ENCODE measurements around the gene ALDH1L1. TPM values are rescaled to one million over a fixed set of nuclear protein-coding genes. Genes with fewer than 3 reads are reported as not detected.

The ALDH1L1 gene
- total RNA-seq, 2 donors from 2014 or later: 0.21 to 0.48 TPM

DNA sequence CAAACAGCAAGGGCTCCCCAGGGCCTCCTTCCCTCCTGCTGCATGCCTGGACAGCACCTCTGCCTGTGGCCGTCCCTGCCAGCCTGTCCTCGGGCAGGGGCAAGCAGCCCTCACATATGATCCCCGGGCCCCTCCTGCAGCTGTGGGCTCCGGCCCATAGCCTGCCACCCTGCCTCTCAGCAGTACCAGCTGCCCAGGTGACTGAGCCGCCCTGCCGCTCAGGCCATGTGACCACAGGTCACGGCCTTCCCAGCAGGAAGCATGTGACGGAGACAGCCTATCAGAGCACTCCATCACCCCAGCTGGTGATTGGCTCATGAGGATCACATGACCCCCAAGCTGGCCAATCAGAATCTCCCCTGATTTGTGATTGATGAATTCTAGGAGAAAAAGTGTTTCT is 23.9 kb downstream of the ALDH1L1 start:
- DNase-seq: no peak
- H3K27ac Mint-ChIP-seq: no peak overlapping the region
- ATAC-seq (replicated peaks in 1 of 2): no peak
- H3K4me3 Mint-ChIP-seq: no peak overlapping the region
- H3K9me3 Mint-ChIP-seq: no peaks in the 10 kb centered on the region
- H3K36me3 Mint-ChIP-seq (ENCODE audit: insufficient read depth in 2 of 2): no peaks in the 10 kb centered on the region
- no peaks in the 10 kb centered on the region for H3K4me1 Mint-ChIP-seq (ENCODE audit: low read depth)
- H3K27me3 Mint-ChIP-seq (ENCODE audit: low read depth): no peaks in the 10 kb centered on the region

DNA sequence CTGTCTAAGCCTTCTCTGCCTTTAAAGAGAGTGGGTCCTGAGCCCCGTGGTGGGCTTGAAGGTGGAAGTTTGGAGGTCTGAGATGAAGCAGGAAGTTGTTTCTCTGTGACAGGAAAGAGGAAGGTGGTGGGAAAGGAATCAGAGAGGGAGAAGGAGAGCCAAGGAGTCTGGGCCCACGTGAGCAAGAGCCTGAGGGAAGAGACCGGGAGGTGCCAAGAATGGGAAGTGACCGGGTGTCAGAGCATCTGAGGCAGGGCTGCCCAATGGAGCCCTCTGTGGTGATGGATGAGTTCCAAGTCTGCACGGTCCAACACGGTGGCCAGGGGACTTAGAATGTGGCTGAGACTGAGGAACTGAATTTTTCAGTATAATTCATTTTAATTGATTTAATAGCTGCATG is 24.6 kb downstream of the ALDH1L1 start:
- no peaks in the 10 kb centered on the region for H3K9me3 Mint-ChIP-seq
- no peaks in the 10 kb centered on the region for H3K36me3 Mint-ChIP-seq (ENCODE audit: insufficient read depth in 2 of 2)
- ATAC-seq (replicated peaks in 1 of 2): no peak
- H3K4me3 Mint-ChIP-seq: no peak overlapping the region
- H3K27ac Mint-ChIP-seq: no peak overlapping the region
- no peaks in the 10 kb centered on the region for H3K4me1 Mint-ChIP-seq (ENCODE audit: low read depth)
- no peak for DNase-seq
- no peaks in the 10 kb centered on the region for H3K27me3 Mint-ChIP-seq (ENCODE audit: low read depth)

DNA sequence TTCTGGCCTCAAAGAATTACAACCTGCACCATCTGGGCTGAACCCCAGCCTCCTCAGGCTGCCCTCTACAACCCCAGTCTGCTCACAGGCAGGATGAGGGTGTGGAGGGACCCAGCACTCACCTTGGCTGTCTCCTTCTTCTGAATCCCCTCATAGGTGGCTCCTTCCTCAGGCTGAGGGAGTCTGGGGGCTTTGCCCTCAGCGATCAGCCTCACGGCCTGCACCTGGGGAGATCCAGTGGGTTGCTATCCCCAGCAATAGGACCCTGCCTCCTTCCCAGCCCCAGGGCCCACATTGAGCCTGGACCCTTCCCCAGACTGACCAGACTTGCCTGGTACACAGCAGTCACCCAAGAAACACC is 25.1 kb downstream of the ALDH1L1 start:
- no peak for ATAC-seq (replicated peaks in 1 of 2)
- Mint-ChIP-seq H3K27ac (no peak overlapping the region), H3K27me3 (ENCODE audit: low read depth) (no peaks in the 10 kb centered on the region), H3K36me3 (ENCODE audit: insufficient read depth in 2 of 2) (no peaks in the 10 kb centered on the region), H3K9me3 (no peaks in the 10 kb centered on the region), H3K4me1 (ENCODE audit: low read depth) (no peaks in the 10 kb centered on the region), H3K4me3 (no peak overlapping the region)
- DNase-seq: no peak

DNA sequence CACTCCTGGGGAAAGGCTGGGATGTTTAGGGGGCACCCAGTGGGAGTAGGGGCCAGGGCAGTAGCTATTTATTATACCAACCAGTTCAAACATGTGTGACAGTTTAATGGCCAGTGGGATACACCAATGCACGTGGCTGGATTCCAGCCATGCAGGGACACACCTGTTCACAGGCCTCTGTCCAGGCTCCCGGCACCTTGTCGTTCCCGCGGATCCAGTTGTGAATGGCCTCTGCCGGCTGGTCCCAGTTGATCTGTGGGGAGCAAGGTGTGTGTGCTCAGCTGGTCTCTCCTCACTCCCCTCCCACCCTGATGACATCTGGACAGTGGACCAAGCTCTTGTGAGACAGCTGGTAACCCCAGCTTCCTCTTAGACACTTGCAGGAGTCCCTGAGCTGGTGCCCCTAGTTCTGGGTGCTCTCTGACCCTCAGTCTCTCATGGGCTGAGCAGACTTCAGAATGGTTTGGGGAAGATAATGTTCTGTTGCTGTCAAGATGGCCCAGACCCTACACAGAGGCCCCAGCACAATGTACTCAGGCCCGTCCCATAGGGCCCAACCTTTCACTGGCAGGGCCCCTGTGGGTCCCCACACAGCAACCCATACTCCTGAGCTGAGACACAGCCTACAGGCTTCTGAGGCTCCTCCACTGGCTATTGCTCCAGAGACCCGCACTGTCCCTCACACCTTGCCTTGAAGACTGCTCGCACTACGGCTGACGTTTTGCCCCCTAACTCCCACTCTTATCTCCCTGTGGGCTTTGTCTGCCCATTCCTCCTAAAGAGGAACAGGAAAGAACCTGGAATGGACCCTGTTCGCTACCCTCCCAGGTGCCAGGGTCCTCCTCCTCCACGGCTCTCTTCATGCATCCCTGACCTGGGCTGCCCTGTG is 25.8 kb downstream of the ALDH1L1 start:
- no peak overlapping the region for H3K27ac Mint-ChIP-seq
- no peaks in the 10 kb centered on the region for H3K27me3 Mint-ChIP-seq (ENCODE audit: low read depth)
- no peak for DNase-seq
- ATAC-seq (replicated peaks in 1 of 2): peak in 1 of 2 donors; percentile 11
- H3K36me3 Mint-ChIP-seq (ENCODE audit: insufficient read depth in 2 of 2): no peaks in the 10 kb centered on the region
- H3K9me3 Mint-ChIP-seq: no peaks in the 10 kb centered on the region
- no peak overlapping the region for H3K4me3 Mint-ChIP-seq
- no peaks in the 10 kb centered on the region for H3K4me1 Mint-ChIP-seq (ENCODE audit: low read depth)

DNA sequence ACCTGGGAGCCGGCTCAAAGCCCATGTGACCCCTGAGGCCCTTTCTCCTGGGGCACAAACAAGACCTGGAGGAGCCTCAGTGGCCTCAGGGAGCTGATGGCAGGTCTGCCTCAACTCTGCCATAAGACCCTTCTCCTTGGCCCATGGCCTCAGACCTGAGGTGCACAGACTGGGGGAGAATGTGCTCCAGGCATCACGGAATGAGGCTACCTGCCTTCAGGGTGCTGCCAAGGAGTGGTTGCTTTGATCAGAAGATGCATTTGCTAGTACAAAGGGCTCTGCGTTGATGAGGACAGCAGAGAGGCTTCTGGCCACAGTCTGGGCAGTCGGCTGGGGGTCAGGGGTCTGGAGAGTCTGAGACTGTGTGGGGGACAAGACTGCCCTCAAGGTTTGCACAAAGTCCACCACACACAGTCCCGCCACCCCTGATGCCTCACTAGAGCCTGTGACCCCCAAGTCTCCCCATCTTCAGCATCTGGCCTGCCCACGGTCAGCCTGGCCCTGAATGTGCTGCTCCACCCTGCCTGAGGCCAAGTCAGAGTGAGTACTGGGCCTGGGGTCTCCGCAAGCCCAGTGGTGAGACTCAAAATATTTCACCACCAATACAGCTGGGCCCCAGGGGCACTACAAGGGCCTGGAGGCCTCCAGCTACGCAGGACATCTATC is 26.6 kb downstream of the ALDH1L1 start:
- no peak overlapping the region for H3K27ac Mint-ChIP-seq
- no peak overlapping the region for H3K4me3 Mint-ChIP-seq
- H3K9me3 Mint-ChIP-seq: no peaks in the 10 kb centered on the region
- ATAC-seq (replicated peaks in 1 of 2) (no peak), DNase-seq (no peak)
- no peaks in the 10 kb centered on the region for H3K27me3 Mint-ChIP-seq (ENCODE audit: low read depth)
- H3K36me3 Mint-ChIP-seq (ENCODE audit: insufficient read depth in 2 of 2): no peaks in the 10 kb centered on the region
- no peaks in the 10 kb centered on the region for H3K4me1 Mint-ChIP-seq (ENCODE audit: low read depth)

DNA sequence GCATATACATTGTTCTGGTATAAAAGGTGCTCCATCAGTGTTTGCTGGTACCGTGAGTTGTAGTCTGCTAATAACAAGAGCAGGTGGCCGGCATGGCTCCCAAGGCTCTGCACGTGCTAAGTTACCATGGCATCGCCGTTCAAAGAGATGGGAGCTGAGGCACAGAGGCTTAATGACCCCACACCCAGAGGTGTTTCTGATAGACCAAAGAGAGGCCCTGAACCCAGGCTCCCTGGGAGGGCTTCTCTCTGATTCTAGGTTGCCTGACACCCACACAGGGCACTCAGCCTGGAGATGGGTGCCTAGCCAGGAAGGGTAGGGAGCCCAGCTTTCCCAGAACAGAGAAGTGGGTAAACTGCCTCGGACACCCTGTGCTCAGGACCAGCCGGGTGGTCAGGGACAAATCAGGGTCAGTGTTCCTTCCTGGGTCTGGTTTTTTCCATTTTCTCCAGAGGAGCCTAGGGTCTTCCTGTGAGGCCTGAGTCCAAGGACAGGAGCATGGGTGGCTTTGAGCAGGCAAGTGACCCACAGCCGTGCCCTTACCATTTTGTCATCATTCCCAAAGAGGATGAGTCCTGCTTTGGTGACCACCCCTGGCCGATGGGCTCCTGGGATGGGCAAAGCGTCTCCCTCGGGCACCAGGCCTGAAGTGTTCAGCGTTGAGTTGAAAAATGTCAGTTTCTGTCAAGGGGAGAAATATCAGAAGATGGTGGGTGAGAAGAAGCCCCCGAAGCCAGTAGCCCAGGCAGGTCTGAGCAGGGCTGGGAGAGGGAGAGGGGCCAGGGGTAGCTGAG is 27.3 kb downstream of the ALDH1L1 start:
- H3K36me3 Mint-ChIP-seq (ENCODE audit: insufficient read depth in 2 of 2): no peaks in the 10 kb centered on the region
- H3K4me3 Mint-ChIP-seq: no peak overlapping the region
- H3K9me3 Mint-ChIP-seq: no peaks in the 10 kb centered on the region
- no peak for DNase-seq
- no peaks in the 10 kb centered on the region for H3K4me1 Mint-ChIP-seq (ENCODE audit: low read depth)
- no peak for ATAC-seq (replicated peaks in 1 of 2)
- no peak overlapping the region for H3K27ac Mint-ChIP-seq
- H3K27me3 Mint-ChIP-seq (ENCODE audit: low read depth): no peaks in the 10 kb centered on the region

DNA sequence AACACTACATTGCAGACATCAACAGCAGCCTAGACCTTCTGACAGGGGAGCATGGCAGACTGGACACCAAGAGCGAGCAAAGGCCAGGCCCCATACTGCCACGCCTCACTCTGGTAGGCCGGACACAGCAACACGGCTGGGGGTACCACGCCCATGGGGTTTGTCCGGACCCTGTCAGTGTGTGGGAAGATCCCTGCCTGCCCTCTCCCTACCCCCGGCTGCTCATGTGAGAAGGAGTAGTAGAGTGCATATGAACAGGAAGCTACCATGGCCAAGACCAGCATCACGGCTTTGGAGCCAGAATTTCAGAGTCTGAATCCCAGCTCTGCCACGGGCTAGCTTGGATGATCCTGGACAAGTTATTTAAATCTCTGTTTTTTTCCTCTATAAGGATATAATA is 27.9 kb downstream of the ALDH1L1 start:
- DNase-seq (no peak), ATAC-seq (replicated peaks in 1 of 2) (no peak)
- H3K4me1 Mint-ChIP-seq (ENCODE audit: low read depth): no peaks in the 10 kb centered on the region
- H3K4me3 Mint-ChIP-seq: no peak overlapping the region
- no peaks in the 10 kb centered on the region for H3K36me3 Mint-ChIP-seq (ENCODE audit: insufficient read depth in 2 of 2)
- no peaks in the 10 kb centered on the region for H3K27me3 Mint-ChIP-seq (ENCODE audit: low read depth)
- no peak overlapping the region for H3K27ac Mint-ChIP-seq
- no peaks in the 10 kb centered on the region for H3K9me3 Mint-ChIP-seq

DNA sequence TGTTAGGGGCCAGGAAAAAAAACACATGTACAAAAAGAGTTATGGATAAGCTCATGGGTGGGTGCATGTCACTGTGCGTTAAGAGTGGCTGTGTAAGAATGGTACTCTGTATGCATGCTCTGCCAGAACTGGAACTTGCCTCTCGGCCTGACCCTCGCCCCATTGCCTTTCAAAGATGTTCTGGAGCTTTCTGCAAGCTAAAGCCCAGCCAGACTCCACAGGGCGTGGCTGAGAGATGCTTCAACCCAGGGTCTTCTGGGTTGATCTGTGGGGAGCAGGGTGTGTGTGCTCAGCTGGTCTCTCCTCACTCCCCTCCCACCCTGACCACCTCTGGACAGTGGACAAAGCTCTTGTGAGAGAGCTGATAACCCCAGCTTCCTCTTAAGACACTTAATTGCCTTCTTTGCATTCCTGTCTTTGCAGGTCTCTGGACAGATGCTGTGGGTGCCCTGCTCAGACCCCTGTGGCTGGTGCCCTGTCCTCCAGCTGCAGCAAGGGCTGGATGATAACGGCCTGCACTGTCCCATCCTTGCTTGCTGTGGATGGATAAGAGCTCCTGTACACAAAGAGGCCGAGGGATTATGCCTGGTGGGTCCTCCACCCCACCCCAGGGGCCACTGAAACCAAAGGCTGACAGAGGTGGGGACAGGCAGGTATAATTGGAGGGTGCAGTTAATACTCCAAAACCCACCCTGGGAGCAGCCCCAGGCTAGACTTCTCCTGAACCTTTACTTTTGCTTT is 28.7 kb downstream of the ALDH1L1 start:
- no peaks in the 10 kb centered on the region for H3K36me3 Mint-ChIP-seq (ENCODE audit: insufficient read depth in 2 of 2)
- DNase-seq: no peak
- no peaks in the 10 kb centered on the region for H3K4me1 Mint-ChIP-seq (ENCODE audit: low read depth)
- ATAC-seq (replicated peaks in 1 of 2): no peak
- H3K27ac Mint-ChIP-seq: no peak overlapping the region
- no peak overlapping the region for H3K4me3 Mint-ChIP-seq
- H3K27me3 Mint-ChIP-seq (ENCODE audit: low read depth): no peaks in the 10 kb centered on the region
- no peaks in the 10 kb centered on the region for H3K9me3 Mint-ChIP-seq

DNA sequence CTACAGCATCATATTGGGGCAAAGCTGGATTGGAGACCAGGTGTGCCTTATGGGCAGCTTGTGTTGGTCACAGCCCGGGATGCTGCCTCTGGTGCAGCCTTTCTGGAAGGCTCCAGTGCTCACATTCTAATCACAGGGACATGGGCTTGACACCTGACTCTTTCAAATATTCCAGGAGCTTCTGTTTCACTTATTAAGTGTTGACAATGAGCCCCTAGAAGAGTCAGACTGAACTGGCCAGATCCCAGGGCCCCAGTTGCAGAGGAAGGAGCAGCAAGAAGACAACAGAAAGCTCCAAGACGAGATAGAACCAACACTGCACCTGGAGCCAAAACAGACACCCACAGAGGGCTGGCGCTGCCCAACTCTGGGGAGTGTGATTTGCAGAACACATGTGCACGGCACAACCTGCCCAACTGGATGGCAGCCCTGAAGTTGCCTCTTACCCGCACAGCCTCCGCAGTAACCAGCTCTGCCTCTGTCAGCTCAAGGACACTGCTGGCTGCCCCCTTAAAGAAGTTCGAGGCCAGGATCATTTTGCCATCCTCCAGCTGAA is 30.3 kb downstream of the ALDH1L1 start:
- no peak for DNase-seq
- H3K27ac Mint-ChIP-seq: no peak overlapping the region
- H3K36me3 Mint-ChIP-seq (ENCODE audit: insufficient read depth in 2 of 2): no peaks in the 10 kb centered on the region
- no peaks in the 10 kb centered on the region for H3K9me3 Mint-ChIP-seq
- peaks cover 3% of the 10 kb centered on the region for H3K27me3 Mint-ChIP-seq (ENCODE audit: low read depth)
- no peak for ATAC-seq (replicated peaks in 1 of 2)
- no peaks in the 10 kb centered on the region for H3K4me1 Mint-ChIP-seq (ENCODE audit: low read depth)
- H3K4me3 Mint-ChIP-seq: no peak overlapping the region

DNA sequence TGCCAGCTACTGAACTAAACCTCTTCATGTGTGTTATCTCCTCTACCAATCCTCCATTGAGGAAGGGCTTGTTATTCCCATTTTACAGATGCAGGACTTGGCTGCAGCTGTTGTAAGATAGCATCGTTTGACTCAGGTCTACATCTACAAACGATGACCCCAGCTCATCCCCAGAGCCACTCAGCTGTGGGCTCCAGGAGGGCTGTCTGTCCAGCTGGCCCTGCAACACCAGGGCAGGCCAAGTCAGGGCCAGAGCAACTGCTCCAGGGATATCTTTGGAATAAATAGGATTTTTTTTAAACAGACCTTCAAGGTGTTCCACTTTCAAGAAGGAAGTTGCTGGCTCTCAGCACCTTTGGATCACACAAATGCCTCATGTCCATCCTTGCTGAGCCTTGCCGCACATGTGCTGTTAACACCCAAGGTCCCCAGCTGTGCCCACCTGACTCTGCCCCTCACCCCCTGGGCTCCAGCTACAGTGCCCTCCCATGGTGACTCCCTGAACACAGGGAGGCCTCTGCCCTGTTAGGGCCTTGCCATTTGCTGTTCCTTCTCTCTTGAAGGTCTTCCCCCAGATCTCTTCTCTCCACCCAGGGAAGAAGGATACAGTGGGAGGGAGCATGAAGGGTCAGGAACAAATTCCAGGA is 31.0 kb downstream of the ALDH1L1 start:
- Mint-ChIP-seq H3K4me1 (ENCODE audit: low read depth) (no peaks in the 10 kb centered on the region), H3K9me3 (no peaks in the 10 kb centered on the region), H3K36me3 (ENCODE audit: insufficient read depth in 2 of 2) (no peaks in the 10 kb centered on the region), H3K27me3 (ENCODE audit: low read depth) (peaks cover 9% of the 10 kb centered on the region), H3K4me3 (no peak overlapping the region), H3K27ac (no peak overlapping the region)
- DNase-seq (no peak), ATAC-seq (replicated peaks in 1 of 2) (no peak)

DNA sequence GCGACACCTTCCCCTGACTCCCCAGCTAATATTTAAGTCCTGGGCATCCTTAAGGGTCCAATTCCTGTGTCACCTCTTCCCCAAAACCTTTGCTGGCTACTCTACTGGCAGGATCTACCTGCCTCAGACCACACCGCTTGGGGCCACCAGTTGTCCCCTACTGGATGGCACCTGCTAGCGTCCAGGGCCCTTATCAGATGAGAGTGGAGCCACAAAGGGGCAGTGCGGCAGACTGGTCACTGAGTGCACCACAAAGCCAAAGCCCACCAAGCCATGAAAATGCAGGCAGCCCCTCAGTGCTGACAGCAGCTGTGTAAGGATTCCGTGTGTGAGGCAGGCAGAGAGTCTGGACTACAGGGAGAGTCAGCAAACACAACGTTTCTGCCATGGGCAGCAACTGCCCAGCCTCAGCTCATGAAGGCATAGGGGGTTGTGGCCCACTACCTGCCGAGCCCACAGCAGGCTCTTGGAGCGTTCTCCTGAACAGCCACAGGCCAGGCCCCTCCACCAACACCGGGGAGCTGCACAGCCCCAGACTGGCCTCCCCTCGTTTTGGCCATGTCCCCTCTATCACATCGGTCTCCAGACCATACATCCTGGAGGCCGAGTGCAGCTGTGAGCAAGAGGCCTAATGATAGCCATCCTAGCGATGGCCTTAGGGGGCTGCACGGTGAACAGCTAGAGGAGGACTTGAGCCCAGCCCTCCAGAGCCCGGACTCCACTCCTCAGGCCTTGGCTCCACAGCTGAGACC is 32.3 kb downstream of the ALDH1L1 start:
- Mint-ChIP-seq H3K4me1 (ENCODE audit: low read depth) (no peaks in the 10 kb centered on the region), H3K27ac (no peak overlapping the region), H3K9me3 (no peaks in the 10 kb centered on the region), H3K36me3 (ENCODE audit: insufficient read depth in 2 of 2) (no peaks in the 10 kb centered on the region), H3K4me3 (no peak overlapping the region), H3K27me3 (ENCODE audit: low read depth) (peaks cover 16% of the 10 kb centered on the region)
- no peak for ATAC-seq (replicated peaks in 1 of 2)
- no peak for DNase-seq
